BJ (cell line): ENCODE data around the gene PRPS1. TPM values are rescaled to one million over a fixed set of nuclear protein-coding genes. Genes with fewer than 3 reads are reported as not detected.
"Not testable (repeated sequence)": the region's sequence is repeated elsewhere in the genome, so short reads cannot be mapped to it uniquely, and the experiment has no call there.

Experiments
- CTCF ChIA-PET: fragments of 350-600 bp; formaldehyde crosslinking; extraction: SDS; loops from one replicate; lab custom pipeline; 2021; ENCODE audit warnings: antibody characterized with exemption, inconsistent platforms; lab: Yijun Ruan, JAX
- POLR2A ChIA-PET: fragments of 300-600 bp; sonication (Branson Sonifier 250); formaldehyde crosslinking; extraction: SDS; loops from one replicate; lab custom pipeline; 2021; ENCODE audit warnings: antibody characterized with exemption; lab: Charles Lee
- DNase-seq: peaks from one replicate; pipeline ENCODE4 v3.0.0-alpha.2; 2011; ENCODE audit warnings: low read depth
- H3K27me3 ChIP-seq: 2 replicates; pipeline ENCODE4 v1.6.0; 2011; ENCODE audit warnings: low read length; ENCODE audit not compliant: control insufficient read depth, insufficient read depth
- H3K36me3 ChIP-seq: 2 replicates; pipeline ENCODE4 v1.5.1; 2011; ENCODE audit warnings: low read length; ENCODE audit not compliant: control insufficient read depth, insufficient read depth
- H3K4me3 ChIP-seq: 2 replicates; pipeline ENCODE4 v1.5.1; 2011; ENCODE audit warnings: low read depth, mild to moderate bottlenecking, control low read depth, low read length
- polyA plus RNA-seq: library from polyadenylated mRNA; depleted of rRNA; stranded (reverse); fragments of >200 nt; gene quantifications from 2 replicates; pipeline ENCODE4 v1.2.3, GENCODE V29; 2011
- TF ChIP-seq, protein P1 (sequence below): IDR thresholded peaks from 2 replicates; pipeline ENCODE4 v1.5.1; 2011; ENCODE audit warnings: low read depth, mild to moderate bottlenecking, control low read depth, inconsistent platforms, low read length, moderate library complexity; ENCODE audit not compliant: insufficient read depth

Gene PRPS1
- polyA plus RNA-seq, 1 experiment = 50.1 TPM

GRCh38 chrX:107659768-107660167 lies 31.5 kb downstream of the PRPS1 start:
- no peak overlapping the region for H3K4me3 ChIP-seq
- ChIA-PET CTCF (interaction anchor here (0.7 to 4.7 kb wide), 14 partner anchors 9 to 123 kb away, joined by 3 to 56 read pairs (median 5); partner anchors contain the start of genes NCBP2L and TSC22D3), POLR2A (no interaction called here)
- no peaks in the 10 kb centered on the region for H3K27me3 ChIP-seq
- TF ChIP-seq, protein P1, sequence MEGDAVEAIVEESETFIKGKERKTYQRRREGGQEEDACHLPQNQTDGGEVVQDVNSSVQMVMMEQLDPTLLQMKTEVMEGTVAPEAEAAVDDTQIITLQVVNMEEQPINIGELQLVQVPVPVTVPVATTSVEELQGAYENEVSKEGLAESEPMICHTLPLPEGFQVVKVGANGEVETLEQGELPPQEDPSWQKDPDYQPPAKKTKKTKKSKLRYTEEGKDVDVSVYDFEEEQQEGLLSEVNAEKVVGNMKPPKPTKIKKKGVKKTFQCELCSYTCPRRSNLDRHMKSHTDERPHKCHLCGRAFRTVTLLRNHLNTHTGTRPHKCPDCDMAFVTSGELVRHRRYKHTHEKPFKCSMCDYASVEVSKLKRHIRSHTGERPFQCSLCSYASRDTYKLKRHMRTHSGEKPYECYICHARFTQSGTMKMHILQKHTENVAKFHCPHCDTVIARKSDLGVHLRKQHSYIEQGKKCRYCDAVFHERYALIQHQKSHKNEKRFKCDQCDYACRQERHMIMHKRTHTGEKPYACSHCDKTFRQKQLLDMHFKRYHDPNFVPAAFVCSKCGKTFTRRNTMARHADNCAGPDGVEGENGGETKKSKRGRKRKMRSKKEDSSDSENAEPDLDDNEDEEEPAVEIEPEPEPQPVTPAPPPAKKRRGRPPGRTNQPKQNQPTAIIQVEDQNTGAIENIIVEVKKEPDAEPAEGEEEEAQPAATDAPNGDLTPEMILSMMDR = peak; percentile 62
- H3K36me3 ChIP-seq = no peaks in the 10 kb centered on the region
- DNase-seq = no peak

DNA sequence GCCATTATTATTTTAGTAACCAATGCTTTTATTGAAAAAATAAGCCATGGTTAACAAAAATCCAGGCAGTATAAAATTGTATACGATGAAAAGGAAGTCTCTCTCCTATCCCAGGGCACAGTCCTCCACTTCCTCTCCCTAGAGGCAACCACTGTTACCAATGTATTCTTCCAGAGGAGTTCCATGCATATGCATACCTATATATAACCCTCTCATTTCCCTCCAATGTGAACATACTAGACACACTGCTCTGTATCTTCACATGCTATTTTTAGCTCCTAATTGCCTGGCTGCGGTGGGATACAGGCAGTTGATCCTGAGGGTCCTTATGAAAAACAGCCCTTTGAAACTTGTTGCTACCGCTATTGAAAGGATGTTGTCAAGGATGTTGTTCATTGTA lies 33.8 kb downstream of the PRPS1 start:
- CTCF ChIA-PET = interaction anchor here (0.9 to 4.7 kb wide), 3 partner anchors 11 to 231 kb away, joined by 3 to 27 read pairs (median 8); no protein-coding TSS in a partner anchor
- Histone ChIP-seq H3K27me3 (no peaks in the 10 kb centered on the region), H3K36me3 (no peaks in the 10 kb centered on the region), H3K4me3 (no peak overlapping the region)
- POLR2A ChIA-PET = no interaction called here
- TF ChIP-seq, protein P1 = no peak
- DNase-seq = no peak

GRCh38 chrX:107662824-107663223 lies 34.5 kb downstream of the PRPS1 start:
- Histone ChIP-seq H3K4me3 (no peak overlapping the region), H3K36me3 (no peaks in the 10 kb centered on the region), H3K27me3 (no peaks in the 10 kb centered on the region)
- ChIA-PET CTCF (interaction anchor here (0.8 kb wide), 1 partner anchor 55 kb away, joined by 5 read pairs; no protein-coding TSS in a partner anchor), POLR2A (no interaction called here)
- TF ChIP-seq, protein P1 = no peak
- no peak for DNase-seq

GRCh38 chrX:107666931-107667330 lies 38.6 kb downstream of the PRPS1 start:
- Histone ChIP-seq H3K27me3 (no peaks in the 10 kb centered on the region), H3K4me3 (no peak overlapping the region), H3K36me3 (no peaks in the 10 kb centered on the region)
- POLR2A ChIA-PET = no interaction called here
- TF ChIP-seq, protein P1 = no peak
- CTCF ChIA-PET = interaction anchor here (0.9 to 1.2 kb wide), 2 partner anchors 51 to 52 kb away, joined by 4 read pairs; no protein-coding TSS in a partner anchor
- DNase-seq = no peak

- DNase-seq = no peak
- ChIA-PET POLR2A (no interaction called here), CTCF (interaction anchor here (0.9 kb wide), 1 partner anchor 50 kb away, joined by 4 read pairs; no protein-coding TSS in a partner anchor)
- no peak overlapping the region for H3K4me3 ChIP-seq
- no peaks in the 10 kb centered on the region for H3K36me3 ChIP-seq
- H3K27me3 ChIP-seq = no peaks in the 10 kb centered on the region
- TF ChIP-seq, protein P1 = no peak
These were observed 39.1 kb downstream of the PRPS1 start for GRCh38 chrX:107667426-107667825.

DNA sequence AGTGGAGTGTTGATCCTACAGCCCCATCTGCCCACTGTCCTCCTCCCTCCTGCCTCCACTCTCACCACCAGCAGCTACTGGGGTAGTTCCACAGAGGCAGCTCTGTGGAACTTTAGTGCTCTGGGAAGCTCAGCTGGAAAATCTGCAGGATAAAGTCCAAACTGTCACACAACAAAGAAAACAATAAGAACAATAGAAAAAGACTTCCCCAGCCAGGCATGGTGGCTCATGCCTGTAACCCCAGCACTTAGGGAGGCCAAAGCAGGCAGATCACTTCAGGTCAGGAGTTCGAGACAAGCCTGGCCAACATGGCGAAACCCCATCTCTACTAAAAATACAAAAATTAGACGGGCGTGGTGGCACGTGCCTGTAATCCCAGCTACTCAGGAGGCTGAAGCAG lies 40.4 kb downstream of the PRPS1 start:
- POLR2A ChIA-PET, H3K36me3 ChIP-seq, H3K27me3 ChIP-seq, H3K4me3 ChIP-seq, DNase-seq: not testable (repeated sequence)
- CTCF ChIA-PET = interaction anchor here (3.9 kb wide), 1 partner anchor 9 kb away, joined by 21 read pairs; no protein-coding TSS in a partner anchor
